SK-N-SH treated with all-trans-retinoic acid at 6 μM for 48 hours (cell line): ENCODE data around the gene ARHGAP25.

ENCODE experiments used
- ATAC-seq: fragments of 200-7000 bp; cut with Tn5 transposase; 3 replicates; pipeline ENCODE4 v1.9.1; 2020; ENCODE audit warnings: mild to moderate bottlenecking, moderate library complexity
- ARNTL ChIP-seq: fragments of 450-650 bp; formaldehyde crosslinking; IDR thresholded peaks from 2 replicates; pipeline ENCODE4 v1.5.0; 2020; ENCODE audit warnings: low read depth, mild to moderate bottlenecking, moderate library complexity, borderline replicate concordance
- BACH2 ChIP-seq: fragments of 250-450 bp; sonication (Bioruptor Pico); IDR thresholded peaks from 2 replicates; pipeline ENCODE4 v1.9.0; 2021; ENCODE audit warnings: mild to moderate bottlenecking, borderline replicate concordance
- CREB5 ChIP-seq: fragments of 250-450 bp; sonication (Bioruptor Pico); IDR thresholded peaks from 2 replicates; pipeline ENCODE4 v1.5.1; 2020; ENCODE audit warnings: low read depth, mild to moderate bottlenecking, moderate library complexity
- CSDC2 ChIP-seq: fragments of 250-450 bp; sonication (Bioruptor Pico); IDR thresholded peaks from 2 replicates; pipeline ENCODE4 v1.5.0; 2020; ENCODE audit warnings: mild to moderate bottlenecking, moderate library complexity
- CSRNP3 ChIP-seq: fragments of 250-450 bp; sonication (Bioruptor Pico); IDR thresholded peaks from 2 replicates; pipeline ENCODE4 v1.5.1; 2021; ENCODE audit warnings: mild to moderate bottlenecking, moderate library complexity
- ESRRG ChIP-seq: fragments of 250-450 bp; sonication (Bioruptor Pico); IDR thresholded peaks from 2 replicates; pipeline ENCODE4 v1.6.1; 2021; ENCODE audit warnings: mild to moderate bottlenecking
- GLIS3 ChIP-seq: fragments of 250-450 bp; sonication (Bioruptor Pico); IDR thresholded peaks from 2 replicates; pipeline ENCODE4 v1.5.0; 2020; ENCODE audit warnings: mild to moderate bottlenecking, moderate library complexity
- ISL1 ChIP-seq: fragments of 250-450 bp; sonication (Bioruptor Pico); IDR thresholded peaks from 2 replicates; pipeline ENCODE4 v2.1.2; 2022; ENCODE audit warnings: mild to moderate bottlenecking, moderate library complexity
- OSR1 ChIP-seq: fragments of 250-450 bp; sonication (Bioruptor Pico); IDR thresholded peaks from 2 replicates; pipeline ENCODE4 v1.8.0; 2022; ENCODE audit warnings: moderate library complexity, mild to moderate bottlenecking, inconsistent platforms
- PATZ1 ChIP-seq: fragments of 250-450 bp; sonication (Bioruptor Pico); IDR thresholded peaks from 2 replicates; pipeline ENCODE4 v1.8.0; 2020; ENCODE audit warnings: mild to moderate bottlenecking, moderate library complexity, borderline replicate concordance
- POU6F1 ChIP-seq: fragments of 250-450 bp; sonication (Bioruptor Pico); IDR thresholded peaks from 2 replicates; pipeline ENCODE4 v1.8.0; 2021; ENCODE audit warnings: low read depth, mild to moderate bottlenecking, moderate library complexity, borderline replicate concordance
- PPARA ChIP-seq: fragments of 250-450 bp; sonication (Bioruptor Pico); IDR thresholded peaks from 2 replicates; pipeline ENCODE4 v1.5.0; 2020; ENCODE audit warnings: mild to moderate bottlenecking, borderline replicate concordance
- RARB ChIP-seq: fragments of 250-450 bp; sonication (Bioruptor Pico); IDR thresholded peaks from 2 replicates; pipeline ENCODE4 v1.8.0; 2021; ENCODE audit warnings: mild to moderate bottlenecking, moderate library complexity
- TCF4 ChIP-seq: fragments of 250-450 bp; sonication (Bioruptor Pico); IDR thresholded peaks from 2 replicates; pipeline ENCODE4 v1.8.0; 2021; ENCODE audit warnings: mild to moderate bottlenecking, moderate library complexity, borderline replicate concordance
- TOX ChIP-seq: fragments of 250-450 bp; sonication (Bioruptor Pico); IDR thresholded peaks from 2 replicates; pipeline ENCODE4 v1.8.0; 2021; ENCODE audit warnings: mild to moderate bottlenecking, moderate library complexity, borderline replicate concordance
- TSHZ2 ChIP-seq: fragments of 250-450 bp; sonication (Bioruptor Pico); IDR thresholded peaks from 2 replicates; pipeline ENCODE4 v1.5.0; 2020; ENCODE audit warnings: mild to moderate bottlenecking, moderate library complexity
- ZC3H10 ChIP-seq: fragments of 250-450 bp; sonication (Bioruptor Pico); IDR thresholded peaks from 2 replicates; pipeline ENCODE4 v1.5.1; 2021; ENCODE audit warnings: mild to moderate bottlenecking, moderate library complexity
- ZFP3 ChIP-seq: fragments of 250-450 bp; sonication (Bioruptor Pico); IDR thresholded peaks from 2 replicates; pipeline ENCODE4 v1.5.0; 2020; ENCODE audit warnings: mild to moderate bottlenecking, moderate library complexity
- ZFP30 ChIP-seq: fragments of 450-650 bp; formaldehyde crosslinking; IDR thresholded peaks from 2 replicates; pipeline ENCODE4 v1.5.0; 2022; ENCODE audit warnings: mild to moderate bottlenecking, moderate library complexity
- ZNF565 ChIP-seq: fragments of 450-650 bp; formaldehyde crosslinking; conservative IDR thresholded peaks from 2 replicates; pipeline ENCODE4 v1.5.0; 2020; ENCODE audit warnings: low read depth, mild to moderate bottlenecking, moderate library complexity
- ZNF70 ChIP-seq: fragments of 450-650 bp; formaldehyde crosslinking; IDR thresholded peaks from 2 replicates; pipeline ENCODE4 v1.5.0; 2020; ENCODE audit warnings: mild to moderate bottlenecking, moderate library complexity
- ZNF8 ChIP-seq: fragments of 450-650 bp; formaldehyde crosslinking; IDR thresholded peaks from 2 replicates; pipeline ENCODE4 v1.5.0; 2020; ENCODE audit warnings: mild to moderate bottlenecking, moderate library complexity

Gene ARHGAP25

GRCh38 chr2:68710756-68711155 lies 23.9 kb upstream of the ARHGAP25 start:
- ATAC-seq = no peak
- TF ChIP-seq ARNTL = no peak
- no peak for TF ChIP-seq BACH2 (CRISPR knock-in tag)
- no peak for TF ChIP-seq PATZ1 (CRISPR knock-in tag)
- TF ChIP-seq TSHZ2 (CRISPR knock-in tag) = no peak
- no peak for TF ChIP-seq ZNF565 (CRISPR knock-in tag)
- no peak for TF ChIP-seq ZNF8 (CRISPR knock-in tag)
- no peak for TF ChIP-seq CSRNP3 (CRISPR knock-in tag)
- no peak for TF ChIP-seq ZFP3 (CRISPR knock-in tag)
- no peak for TF ChIP-seq ZNF70 (CRISPR knock-in tag)
- no peak for TF ChIP-seq TCF4 (CRISPR knock-in tag)
- TF ChIP-seq ISL1 (CRISPR knock-in tag) = no peak
- TF ChIP-seq ESRRG (CRISPR knock-in tag) = no peak
- no peak for TF ChIP-seq RARB
- no peak for TF ChIP-seq OSR1 (CRISPR knock-in tag)

GRCh38 chr2:68714866-68715265 lies 19.7 kb upstream of the ARHGAP25 start:
- TF ChIP-seq ZC3H10 (CRISPR knock-in tag) (no peak), PPARA (CRISPR knock-in tag) (no peak), ISL1 (CRISPR knock-in tag) (no peak), ZNF565 (CRISPR knock-in tag) (no peak), TCF4 (CRISPR knock-in tag) (no peak), CREB5 (CRISPR knock-in tag) (no peak), GLIS3 (CRISPR knock-in tag) (no peak), ZFP30 (CRISPR knock-in tag) (no peak), TOX (CRISPR knock-in tag) (no peak), ZNF70 (CRISPR knock-in tag) (no peak), CSDC2 (CRISPR knock-in tag) (no peak), BACH2 (CRISPR knock-in tag) (no peak), PATZ1 (CRISPR knock-in tag) (no peak), ZNF8 (CRISPR knock-in tag) (no peak)
- ATAC-seq = no peak

GRCh38 chr2:68715353-68716041 lies 19.1 kb upstream of the ARHGAP25 start:
- TF ChIP-seq ISL1 (CRISPR knock-in tag) (no peak), POU6F1 (CRISPR knock-in tag) (no peak), GLIS3 (CRISPR knock-in tag) (no peak), BACH2 (CRISPR knock-in tag) (no peak), TOX (CRISPR knock-in tag) (no peak), CSDC2 (CRISPR knock-in tag) (no peak)

More at GRCh38 chr2:68715353-68716041, 19.1 kb upstream of the ARHGAP25 start:
- ATAC-seq = peak; percentile 98
